DND-41 (cell line): ENCODE measurements around the gene GTF2H1.

Experiments used
- ATAC-seq: fragments of 200-7000 bp; cut with Tn5 transposase; 3 replicates; pipeline ENCODE4 v1.9.1; 2021; ENCODE audit warnings: low read depth; ENCODE audit not compliant: insufficient read depth
- DNase-seq: peaks from one replicate; pipeline ENCODE4 v3.0.0-alpha.2; 2020
- H2AFZ ChIP-seq: 2 replicates; pipeline ENCODE4 v1.6.0; 2012; ENCODE audit warnings: low read depth, low read length
- H3K27ac ChIP-seq: 2 replicates; pipeline ENCODE4 v1.5.1; 2012; ENCODE audit warnings: low read length, inconsistent platforms
- H3K27me3 ChIP-seq: fragments of 200-600 bp; sonication (generic); 2 replicates; pipeline ENCODE4 v1.6.0; 2012; ENCODE audit warnings: low read length, mild to moderate bottlenecking, inconsistent platforms; ENCODE audit not compliant: insufficient read depth, poor library complexity
- H3K36me3 ChIP-seq: 2 replicates; pipeline ENCODE4 v1.5.1; 2012; ENCODE audit warnings: low read length, inconsistent platforms; ENCODE audit not compliant: insufficient read depth
- H3K4me1 ChIP-seq: 2 replicates; pipeline ENCODE4 v1.5.1; 2012; ENCODE audit warnings: mild to moderate bottlenecking, low read length; ENCODE audit not compliant: insufficient read depth
- H3K4me2 ChIP-seq: 2 replicates; pipeline ENCODE4 v1.6.0; 2012; ENCODE audit warnings: mild to moderate bottlenecking, moderate library complexity, low read length, inconsistent platforms; ENCODE audit not compliant: insufficient read depth
- H3K4me3 ChIP-seq, 2 experiments: fragments of 200-600 bp in 1 of 2; shearing (Covaris generic) in 1 of 2; 2 replicates each; pipeline ENCODE4 v1.5.1; 2012 to 2016; ENCODE audit warnings: inconsistent platforms in 2 of 2, low read length in 2 of 2, mild to moderate bottlenecking in 2 of 2, low read depth in 1 of 2, moderate library complexity in 1 of 2
- H3K79me2 ChIP-seq: 2 replicates; pipeline ENCODE4 v1.6.0; 2012; ENCODE audit warnings: low read length, inconsistent platforms; ENCODE audit not compliant: insufficient read depth
- H3K9ac ChIP-seq: 2 replicates; pipeline ENCODE4 v1.6.0; 2012; ENCODE audit warnings: low read depth, mild to moderate bottlenecking, inconsistent platforms, low read length, moderate library complexity
- H3K9me3 ChIP-seq: 2 replicates; pipeline ENCODE4 v1.5.1; 2012; ENCODE audit warnings: low read length, moderate library complexity, mild to moderate bottlenecking, inconsistent platforms; ENCODE audit not compliant: insufficient read depth, severe bottlenecking
- H4K20me1 ChIP-seq: 2 replicates; pipeline ENCODE4 v1.6.0; 2012; ENCODE audit warnings: low read length; ENCODE audit not compliant: insufficient read depth
- EZH2 ChIP-seq: IDR thresholded peaks from 3 replicates; pipeline ENCODE4 v1.6.1; 2012; ENCODE audit warnings: borderline replicate concordance, low read depth, mild to moderate bottlenecking, moderate library complexity, low read length, inconsistent platforms; ENCODE audit not compliant: severe bottlenecking
- TF ChIP-seq, protein P1 (sequence below): IDR thresholded peaks from 2 replicates; pipeline ENCODE4 v1.5.1; 2012; ENCODE audit warnings: borderline replicate concordance, low read length, moderate library complexity, mild to moderate bottlenecking; ENCODE audit not compliant: poor library complexity, severe bottlenecking; ENCODE audit errors: extremely low read depth

GTF2H1 gene

DNA sequence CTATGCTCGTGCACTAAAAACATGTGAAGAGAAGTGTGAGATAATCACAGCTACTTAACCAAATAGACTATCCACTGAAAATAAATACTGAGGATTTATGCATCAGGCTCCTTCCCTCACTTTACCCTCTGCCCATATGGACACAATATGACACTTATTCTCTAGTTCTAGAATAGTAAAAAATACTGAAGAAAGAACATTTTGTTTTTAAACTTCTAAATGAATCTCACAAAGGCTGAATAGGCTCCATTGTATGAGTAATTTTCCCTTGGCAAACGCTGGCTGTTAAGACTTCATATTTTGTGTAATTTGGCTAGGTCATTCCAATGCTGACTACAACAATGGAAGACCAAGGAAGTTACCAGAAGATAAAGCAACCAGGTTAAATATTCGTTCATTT lies 10.4 kb upstream of the GTF2H1 start:
- H3K27me3 ChIP-seq = no peaks in the 10 kb centered on the region
- no peak overlapping the region for H3K9ac ChIP-seq
- H3K4me1 ChIP-seq = no peaks in the 10 kb centered on the region
- no peak overlapping the region for H3K27ac ChIP-seq
- DNase-seq (no peak), ATAC-seq (no peak)
- peaks cover 21% of the 10 kb centered on the region for H3K79me2 ChIP-seq
- no peaks in the 10 kb centered on the region for H3K9me3 ChIP-seq
- H3K4me3 ChIP-seq = no peak overlapping the region
- H3K4me2 ChIP-seq = no peak overlapping the region
- no peak overlapping the region for H2AFZ ChIP-seq
- TF ChIP-seq, protein P1, sequence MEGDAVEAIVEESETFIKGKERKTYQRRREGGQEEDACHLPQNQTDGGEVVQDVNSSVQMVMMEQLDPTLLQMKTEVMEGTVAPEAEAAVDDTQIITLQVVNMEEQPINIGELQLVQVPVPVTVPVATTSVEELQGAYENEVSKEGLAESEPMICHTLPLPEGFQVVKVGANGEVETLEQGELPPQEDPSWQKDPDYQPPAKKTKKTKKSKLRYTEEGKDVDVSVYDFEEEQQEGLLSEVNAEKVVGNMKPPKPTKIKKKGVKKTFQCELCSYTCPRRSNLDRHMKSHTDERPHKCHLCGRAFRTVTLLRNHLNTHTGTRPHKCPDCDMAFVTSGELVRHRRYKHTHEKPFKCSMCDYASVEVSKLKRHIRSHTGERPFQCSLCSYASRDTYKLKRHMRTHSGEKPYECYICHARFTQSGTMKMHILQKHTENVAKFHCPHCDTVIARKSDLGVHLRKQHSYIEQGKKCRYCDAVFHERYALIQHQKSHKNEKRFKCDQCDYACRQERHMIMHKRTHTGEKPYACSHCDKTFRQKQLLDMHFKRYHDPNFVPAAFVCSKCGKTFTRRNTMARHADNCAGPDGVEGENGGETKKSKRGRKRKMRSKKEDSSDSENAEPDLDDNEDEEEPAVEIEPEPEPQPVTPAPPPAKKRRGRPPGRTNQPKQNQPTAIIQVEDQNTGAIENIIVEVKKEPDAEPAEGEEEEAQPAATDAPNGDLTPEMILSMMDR = no peak
- no peak for TF ChIP-seq EZH2
- peaks cover 4% of the 10 kb centered on the region; the same call in 1 of the 2 replicates for H4K20me1 ChIP-seq
- peaks cover 41% of the 10 kb centered on the region; the same call in 1 of the 2 replicates for H3K36me3 ChIP-seq

DNA sequence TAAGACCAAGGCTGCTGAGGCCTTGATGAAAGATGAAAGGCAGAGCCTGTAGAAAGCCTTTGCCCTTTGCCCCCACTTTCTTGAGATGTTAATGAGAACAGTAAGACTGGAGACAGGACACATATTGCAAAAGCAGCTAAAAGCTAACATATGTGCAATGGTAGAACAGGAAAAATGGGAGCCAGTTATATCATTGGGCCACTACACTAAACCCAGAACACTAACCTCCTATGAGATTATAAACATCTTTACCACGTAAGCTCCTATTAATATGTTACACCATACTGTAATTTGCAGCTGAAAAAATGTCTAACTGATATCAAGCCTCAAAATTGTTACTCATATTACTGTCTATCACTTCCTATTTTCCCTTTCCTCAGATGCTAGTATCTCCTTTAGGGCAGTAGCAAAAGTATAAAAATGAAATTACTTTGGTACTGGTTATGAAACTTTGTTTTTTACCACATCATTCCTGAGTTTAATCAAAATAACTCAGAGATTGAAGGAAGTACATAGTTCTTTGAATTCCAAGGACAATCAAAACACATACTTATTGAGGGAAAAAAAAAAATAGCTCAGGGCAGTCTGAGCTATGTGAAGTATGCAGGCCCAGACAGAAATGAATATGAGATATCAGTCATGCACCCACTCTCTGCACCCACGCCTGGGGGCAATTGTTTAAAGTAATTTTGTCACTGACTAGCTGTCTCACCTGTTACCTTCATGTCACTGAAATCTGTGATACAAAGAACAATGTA lies 9.5 kb upstream of the GTF2H1 start:
- H3K4me2 ChIP-seq = no peak overlapping the region
- TF ChIP-seq EZH2 = no peak
- DNase-seq (no peak), ATAC-seq (no peak)
- no peak overlapping the region for H3K4me3 ChIP-seq
- peaks cover 29% of the 10 kb centered on the region for H3K79me2 ChIP-seq
- no peak overlapping the region for H3K9ac ChIP-seq
- no peak overlapping the region for H3K27ac ChIP-seq
- no peak overlapping the region for H2AFZ ChIP-seq
- H3K27me3 ChIP-seq = no peaks in the 10 kb centered on the region
- H3K4me1 ChIP-seq = no peaks in the 10 kb centered on the region
- no peaks in the 10 kb centered on the region for H3K9me3 ChIP-seq
- peaks cover 4% of the 10 kb centered on the region; the same call in 1 of the 2 replicates for H4K20me1 ChIP-seq
- peaks cover 34% of the 10 kb centered on the region; the same call in 1 of the 2 replicates for H3K36me3 ChIP-seq

DNA sequence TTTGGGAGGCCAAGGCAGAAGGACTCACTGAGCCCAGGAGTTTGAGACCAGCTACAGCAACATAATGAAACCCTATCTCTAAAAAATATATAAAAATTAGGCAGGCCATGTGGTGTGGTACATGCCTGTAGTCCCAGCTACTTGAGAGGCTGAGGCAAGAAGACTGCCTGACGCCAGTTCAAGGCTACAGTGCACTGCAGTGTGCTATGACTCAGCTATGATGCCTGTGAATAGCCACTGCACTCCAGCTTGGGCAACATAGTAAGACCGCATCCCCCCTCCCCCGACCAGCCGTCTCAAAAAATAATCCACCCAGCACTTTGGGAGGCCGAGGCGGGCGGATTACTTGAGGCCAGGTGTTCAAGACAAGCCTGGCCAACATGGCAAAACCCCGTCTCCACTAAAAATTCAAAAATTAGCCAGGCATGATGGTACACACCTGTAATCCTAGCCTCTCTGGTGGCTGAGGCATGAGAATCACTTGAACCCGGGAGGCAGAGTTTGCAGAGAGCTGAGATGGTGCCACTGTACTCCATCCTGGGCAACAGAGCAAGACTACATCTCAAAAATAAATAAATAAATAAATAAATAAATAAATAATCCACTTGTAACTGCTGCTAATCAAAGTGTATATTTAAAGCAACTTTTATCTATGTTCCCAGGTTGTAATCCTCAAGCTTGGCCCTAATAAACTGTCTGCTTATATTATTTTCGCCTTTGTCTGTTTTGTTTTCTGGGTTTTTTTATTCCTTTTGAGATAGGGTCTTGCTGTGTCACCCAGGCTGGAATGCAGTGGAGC lies 8.2 kb upstream of the GTF2H1 start:
- Histone ChIP-seq H3K27me3 (no peaks in the 10 kb centered on the region), H3K9me3 (no peaks in the 10 kb centered on the region), H2AFZ (no peak overlapping the region), H3K4me1 (peaks cover 4% of the 10 kb centered on the region), H3K27ac (no peak overlapping the region), H3K4me3 (no peak overlapping the region), H4K20me1 (peaks cover 4% of the 10 kb centered on the region; the same call in 1 of the 2 replicates), H3K79me2 (peaks cover 41% of the 10 kb centered on the region), H3K9ac (no peak overlapping the region), H3K36me3 (peaks cover 21% of the 10 kb centered on the region; the same call in 1 of the 2 replicates), H3K4me2 (no peak overlapping the region)
- TF ChIP-seq, protein P1 = no peak
- TF ChIP-seq EZH2 = no peak
- ATAC-seq (no peak), DNase-seq (no peak)
